ENCODE results near the gene RING1. TPM values are rescaled to one million over a fixed set of nuclear protein-coding genes. Genes with fewer than 3 reads are reported as not detected.

The RING1 gene
- total RNA-seq (10 to 100 TPM; 37.4 to 41.4 TPM), polyA plus RNA-seq (ENCODE audit: insufficient read length in 6 of 6) (10 to 100 TPM; 53.7 to 70.6 (median 59.9) TPM)
- long read RNA-seq, donor 1, transcript RING1-201 (7 exons, 1,752 nt) = major isoform, 25 of 46 reads
- long read RNA-seq, donor 1, partial matches to known transcripts = 20 of 46 reads
- long read RNA-seq, donor 1, other reads (novel, unspliced or antisense) = 0 of 46 reads
- long read RNA-seq, donor 2, transcript RING1-201 (7 exons, 1,752 nt) = major isoform, 12 of 42 reads
- long read RNA-seq, donor 2, partial matches to known transcripts = 30 of 42 reads
- long read RNA-seq, donor 2, other reads (novel, unspliced or antisense) = 0 of 42 reads
- long read RNA-seq, donor 3, transcript RING1-201 (7 exons, 1,752 nt) = major isoform, 25 of 38 reads
- long read RNA-seq, donor 3, partial matches to known transcripts = 13 of 38 reads
- long read RNA-seq, donor 3, other reads (novel, unspliced or antisense) = 0 of 38 reads
- long read RNA-seq, donor 4, partial matches to known transcripts = 5 of 6 reads
- long read RNA-seq, donor 4, other reads (novel, unspliced or antisense) = 1 of 6 reads
- long read RNA-seq, donor 5, transcript RING1-201 (7 exons, 1,752 nt) = major isoform, 19 of 36 reads
- long read RNA-seq, donor 5, partial matches to known transcripts = 15 of 36 reads
- long read RNA-seq, donor 5, other reads (novel, unspliced or antisense) = 0 of 36 reads
- long read RNA-seq, donor 6, transcript RING1-201 (7 exons, 1,752 nt) = major isoform, 11 of 25 reads
- long read RNA-seq, donor 6, partial matches to known transcripts = 14 of 25 reads
- long read RNA-seq, donor 6, other reads (novel, unspliced or antisense) = 0 of 25 reads
- long read RNA-seq, donor 7, transcript RING1-201 (7 exons, 1,752 nt) = major isoform, 5 of 5 reads
- long read RNA-seq, donor 7, partial matches to known transcripts = 0 of 5 reads
- long read RNA-seq, donor 7, other reads (novel, unspliced or antisense) = 0 of 5 reads
- long read RNA-seq, donor 8, transcript RING1-201 (7 exons, 1,752 nt) = major isoform, 16 of 28 reads
- long read RNA-seq, donor 8, partial matches to known transcripts = 12 of 28 reads
- long read RNA-seq, donor 8, other reads (novel, unspliced or antisense) = 0 of 28 reads
- long read RNA-seq, donor 9 = 0 reads
- long read RNA-seq, donor 10, partial matches to known transcripts = 9 of 9 reads
- long read RNA-seq, donor 10, other reads (novel, unspliced or antisense) = 0 of 9 reads
- long read RNA-seq, donor 11, transcript RING1-201 (7 exons, 1,752 nt) = major isoform, 17 of 51 reads
- long read RNA-seq, donor 11, partial matches to known transcripts = 32 of 51 reads
- long read RNA-seq, donor 11, other reads (novel, unspliced or antisense) = 0 of 51 reads
- long read RNA-seq, donor 12, transcript RING1-201 (7 exons, 1,752 nt) = major isoform, 14 of 21 reads
- long read RNA-seq, donor 12, partial matches to known transcripts = 7 of 21 reads
- long read RNA-seq, donor 12, other reads (novel, unspliced or antisense) = 0 of 21 reads

GRCh38 chr6:33208091-33208967, at the start of gene RING1:
TSS of gene RING1 (plus strand) at chr6:33208500. CDS start at chr6:33208823, 323 bp downstream.
- Histone ChIP-seq H3K27me3 (peaks cover 0 to 7% of the 10 kb centered on the region in 2 donors), H3K4me1 (peaks cover 22 to 65% of the 10 kb centered on the region in 2 donors), H3K4me3 (peak within 1 kb of the TSS; percentile 59 to 70), H3K27ac (peak within 1 kb of the TSS; percentile 85 to 91), H3K36me3 (peaks cover 0 to 37% of the 10 kb centered on the region in 2 donors), H3K9me3 (no peaks in the 10 kb centered on the region)
- DNase-seq (peak; percentile 82 to 98 (median 90)), ATAC-seq (peak; percentile 76)
- intact Hi-C loops (cut with DNase I) = no loop called here
- no peak for TF ChIP-seq CTCF (IDR thresholded peaks at IDR 0.05)

DNA sequence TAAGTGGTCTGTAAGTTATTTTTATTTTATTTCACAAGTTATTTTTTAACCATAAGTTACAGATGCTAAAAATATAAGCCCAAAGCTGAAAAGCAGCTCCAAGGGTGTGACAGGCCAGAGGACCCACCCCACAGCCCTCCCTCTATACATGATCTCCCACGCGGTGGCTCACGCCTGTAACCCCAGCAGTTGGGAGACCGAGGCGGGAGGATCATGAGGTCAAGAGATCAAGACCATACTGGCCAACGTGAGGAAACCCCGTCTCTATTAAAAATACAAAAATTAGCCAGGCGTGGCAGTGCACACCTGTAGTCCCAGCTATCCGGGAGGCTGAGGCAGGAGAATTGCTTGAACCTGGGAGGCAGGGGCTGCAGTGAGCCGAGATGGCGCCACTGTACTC, 48.2 kb upstream of the RING1 start:
- no peaks in the 10 kb centered on the region for H3K27me3 ChIP-seq
- no peaks in the 10 kb centered on the region for H3K9me3 ChIP-seq
- no peak overlapping the region for H3K27ac ChIP-seq
- H3K36me3 ChIP-seq = no peaks in the 10 kb centered on the region
- no peak for TF ChIP-seq CTCF (IDR thresholded peaks at IDR 0.05)
- DNase-seq = peak in 1 of 4 donors; percentile 24
- no peak overlapping the region for H3K4me3 ChIP-seq
- intact Hi-C loops (cut with DNase I) = loop anchor here in 1 of 2 donors (10.0 kb wide), 1 partner anchor 85 kb away; no protein-coding TSS in a partner anchor
- ATAC-seq = no peak
- peaks cover 6 to 12% of the 10 kb centered on the region in 2 donors for H3K4me1 ChIP-seq

DNA sequence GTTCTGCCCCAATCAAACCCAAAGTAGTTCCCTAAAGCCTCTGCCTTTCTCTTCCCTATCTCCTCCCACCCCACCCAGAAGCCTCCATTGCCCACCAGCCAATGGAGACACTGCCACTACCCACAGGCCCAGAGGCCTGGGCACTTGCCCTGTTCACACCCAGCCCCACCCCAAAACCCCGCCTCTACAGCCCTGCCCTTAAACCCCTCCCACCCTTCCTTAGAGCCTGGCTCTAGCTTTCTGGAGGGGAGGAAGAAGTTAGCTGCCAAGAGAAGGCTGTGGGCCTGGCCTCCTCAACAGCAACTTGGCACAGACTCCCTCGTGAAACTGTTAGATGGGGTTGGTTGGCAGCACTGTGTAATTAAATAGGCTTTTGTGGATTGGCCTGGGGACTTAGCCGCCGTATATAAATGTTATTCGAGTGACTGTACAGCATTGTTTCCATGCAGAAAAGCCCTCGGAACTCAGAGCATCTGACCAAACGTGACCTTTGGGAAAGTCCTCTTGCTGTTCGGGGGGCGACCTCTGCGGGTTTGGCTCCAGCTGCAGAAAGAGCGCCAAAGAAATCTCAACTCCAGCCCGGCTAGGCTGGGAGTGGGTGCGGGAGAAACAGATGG, 47.5 kb upstream of the RING1 start:
- peak in 3 of 4 donors; percentile 40 to 74 (median 71) for DNase-seq
- Histone ChIP-seq H3K4me1 (peaks cover 6 to 12% of the 10 kb centered on the region in 2 donors), H3K27ac (peak overlapping the region in 1 of 2 donors; percentile 44), H3K36me3 (no peaks in the 10 kb centered on the region), H3K4me3 (no peak overlapping the region), H3K27me3 (no peaks in the 10 kb centered on the region), H3K9me3 (no peaks in the 10 kb centered on the region)
- intact Hi-C loops (cut with DNase I) = loop anchor here in 1 of 2 donors (10.0 kb wide), 1 partner anchor 84 kb away; no protein-coding TSS in a partner anchor
- ATAC-seq = peak; percentile 84
- TF ChIP-seq CTCF (IDR thresholded peaks at IDR 0.05) = no peak

Data from left lung (tissue), 14 donors.